MM.1S (cell line): ENCODE data around the gene C16orf82.

Experiments
- CTCF ChIP-seq: fragments of 300-600 bp; sonication (generic); IDR thresholded peaks from 2 replicates; pipeline ENCODE4 v1.5.1; 2016; ENCODE audit warnings: antibody characterized with exemption, low read length, mixed read lengths
- EZH2phosphoT487 ChIP-seq: fragments of 300-600 bp; sonication (generic); IDR thresholded peaks from 2 replicates; pipeline ENCODE4 v1.6.1; 2018; ENCODE audit warnings: antibody characterized with exemption, low read length

DNA sequence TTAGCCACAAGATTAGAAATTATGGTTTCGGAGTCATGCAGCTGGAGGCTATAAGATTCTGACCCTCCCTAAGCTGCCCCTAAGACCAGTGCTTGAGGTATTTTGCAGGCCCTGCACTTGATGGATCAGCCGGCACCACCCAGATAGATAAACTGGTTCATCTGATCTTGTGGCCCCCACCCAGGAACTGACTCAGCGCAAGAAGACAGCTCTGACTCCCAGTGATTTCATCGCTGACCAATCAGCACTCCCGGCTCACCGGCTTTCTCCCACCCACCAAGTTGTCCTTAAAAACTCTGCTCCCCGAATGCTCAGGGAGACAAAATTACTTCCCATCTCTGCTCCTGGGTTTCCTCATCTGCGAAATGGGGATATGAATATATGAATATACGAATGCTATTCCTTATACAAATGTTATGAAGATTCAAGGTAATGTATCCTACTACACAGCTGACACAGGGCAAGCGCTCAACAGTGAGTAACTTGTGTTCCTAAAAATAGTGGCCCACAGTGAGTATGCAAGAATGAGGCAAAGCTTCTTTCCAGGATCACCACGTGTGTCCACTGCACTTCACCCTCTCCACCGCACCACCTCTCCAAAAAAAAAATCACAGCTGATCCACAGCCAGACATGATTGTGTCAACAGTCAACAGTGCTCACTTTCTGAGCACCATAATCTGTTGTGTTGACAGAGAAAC is 33.3 kb upstream of the C16orf82 start:
- TF ChIP-seq EZH2phosphoT487, result no peak
- no peak for TF ChIP-seq CTCF
